CD4-positive, alpha-beta memory T cell (primary cell): ENCODE data around the gene RNF151. TPM values are rescaled to one million over a fixed set of nuclear protein-coding genes. Genes with fewer than 3 reads are reported as not detected.

Source experiments
- CTCF ChIA-PET: fragments of 350-600 bp; sonication (Branson Sonifier 250); formaldehyde crosslinking; loops from one replicate; lab custom pipeline; 2021; ENCODE audit warnings: inconsistent platforms; ENCODE audit not compliant: partially characterized antibody; lab: Charles Lee
- POLR2A ChIA-PET: fragments of 350-600 bp; sonication (Branson Sonifier 250); formaldehyde crosslinking; loops from one replicate; lab custom pipeline; 2021; ENCODE audit not compliant: partially characterized antibody; lab: Charles Lee
- DNase-seq, 5 donors: peaks; one replicate each; pipeline versions ENCODE4 v3.0.0 to v3.0.0-alpha.2; 2020 to 2022; ENCODE audit warnings: mixed read lengths in 1 of 5
- H3K27ac ChIP-seq: one replicate; pipeline ENCODE4 v1.7.0; 2013; ENCODE audit warnings: low read depth, low read length
- H3K27me3 ChIP-seq: 2 replicates; pipeline ENCODE4 v1.7.0; 2013; ENCODE audit warnings: mild to moderate bottlenecking, low read length, moderate library complexity; ENCODE audit not compliant: insufficient read depth
- H3K36me3 ChIP-seq: 2 replicates; pipeline ENCODE4 v1.7.0; 2013; ENCODE audit warnings: mild to moderate bottlenecking, low read length, moderate library complexity; ENCODE audit not compliant: insufficient read depth
- H3K4me1 ChIP-seq: 2 replicates; pipeline ENCODE4 v1.7.0; 2013; ENCODE audit warnings: mild to moderate bottlenecking, low read length, moderate library complexity; ENCODE audit not compliant: insufficient read depth
- H3K4me3 ChIP-seq, 2 donors: one replicate each; pipeline ENCODE4 v1.7.0; 2013; ENCODE audit warnings: low read length in 2 of 2, mild to moderate bottlenecking in 1 of 2
- H3K9me3 ChIP-seq, 2 donors: one replicate each; pipeline ENCODE4 v1.7.0; 2013; ENCODE audit warnings: low read length in 2 of 2, control low read depth in 1 of 2; ENCODE audit not compliant: control insufficient read depth in 1 of 2
- H3K27ac Mint-ChIP-seq, 7 donors: one replicate each; pipeline ENCODE4 v1.8.0; 2020 to 2021; ENCODE audit warnings: mixed read lengths in 7 of 7, mild to moderate bottlenecking in 6 of 7, inconsistent platforms in 3 of 7, moderate library complexity in 3 of 7
- H3K27me3 Mint-ChIP-seq, 2 donors: one replicate each; pipeline ENCODE4 v1.8.0; 2020 to 2021; ENCODE audit warnings: mixed read lengths in 2 of 2
- H3K36me3 Mint-ChIP-seq, 2 donors: one replicate each; pipeline ENCODE4 v1.8.0; 2020 to 2021; ENCODE audit warnings: mixed read lengths in 2 of 2, inconsistent platforms in 1 of 2, mild to moderate bottlenecking in 1 of 2
- H3K4me1 Mint-ChIP-seq, 4 donors: one replicate each; pipeline ENCODE4 v1.8.0; 2020 to 2021; ENCODE audit warnings: mixed read lengths in 4 of 4, mild to moderate bottlenecking in 1 of 4
- H3K4me3 Mint-ChIP-seq, 8 donors: one replicate each; pipeline ENCODE4 v1.8.0; 2020 to 2021; ENCODE audit warnings: mixed read lengths in 8 of 8, mild to moderate bottlenecking in 7 of 8, moderate library complexity in 6 of 8, inconsistent platforms in 3 of 8
- H3K9me3 Mint-ChIP-seq, 8 donors: one replicate each; pipeline ENCODE4 v1.8.0; 2020 to 2021; ENCODE audit warnings: mixed read lengths in 8 of 8, mild to moderate bottlenecking in 5 of 8, inconsistent platforms in 3 of 8, moderate library complexity in 1 of 8
- intact Hi-C: fragments of 100-400 bp; cut with micrococcal nuclease; formaldehyde crosslinking; loops from one replicate; pipeline ENCODE4 v1.15.1; 2023
- polyA plus RNA-seq, 2 donors: library from polyadenylated mRNA; unstranded; fragments of 300-500 nt; fragmentation: Illumina TruSeq; gene quantifications; one replicate each; pipeline ENCODE4 v1.2.3, GENCODE V29; 2021
- total RNA-seq, 2 experiments: library from RNA; stranded (reverse); gene quantifications; one replicate each; pipeline ENCODE4 v1.2.3, GENCODE V29; 2021

Gene RNF151
- total and polyA plus RNA-seq, 4 experiments from 2014 or later, result not detected

- peak overlapping the region in 1 of 8 donors; percentile 60 for H3K4me3 Mint-ChIP-seq
- no peak overlapping the region for H3K27ac ChIP-seq
- ChIA-PET CTCF (interaction anchor here (3.3 kb wide), 1 partner anchor 17 kb away, joined by 13 read pairs; no protein-coding TSS in a partner anchor), POLR2A (interaction anchor here (0.8 to 7.5 kb wide), 4 partner anchors 16 to 26 kb away, joined by 3 to 99 read pairs (median 6); partner anchors contain the start of genes NDUFB10, RNF151, RPS2 and TBL3)
- peaks cover 6 to 10% of the 10 kb centered on the region in 2 donors for H3K36me3 Mint-ChIP-seq
- H3K27me3 ChIP-seq, result no peaks in the 10 kb centered on the region
- H3K9me3 Mint-ChIP-seq, result no peaks in the 10 kb centered on the region
- intact Hi-C loops, result no loop called here
- peaks cover 10 to 43% (median 27%) of the 10 kb centered on the region in 4 donors for H3K4me1 Mint-ChIP-seq
- peaks cover 43% of the 10 kb centered on the region for H3K4me1 ChIP-seq
- H3K4me3 ChIP-seq, result no peak overlapping the region
- DNase-seq, result no peak
- no peaks in the 10 kb centered on the region for H3K9me3 ChIP-seq
- H3K27ac Mint-ChIP-seq, result peak overlapping the region in 1 of 7 donors; percentile 68
- H3K36me3 ChIP-seq, result peaks cover 4% of the 10 kb centered on the region
- H3K27me3 Mint-ChIP-seq, result peaks cover 6 to 9% of the 10 kb centered on the region in 2 donors
Measured at GRCh38 chr16:1987198-1987597, 20.5 kb downstream of the RNF151 start.

GRCh38 chr16:1989209-1990100 is 22.8 kb downstream of the RNF151 start, which contains the start of gene SYNGR3:
Gene SYNGR3, plus strand, starts transcription at chr16:1989970. Its CDS starts 133 bp downstream, at chr16:1990103.
- POLR2A ChIA-PET, result interaction anchor here (1.9 to 5.7 kb wide), 5 partner anchors 19 to 166 kb away, joined by 7 to 71 read pairs (median 29); partner anchors contain the start of genes NDUFB10, RPS2, TRAF7 and ZNF598
- Histone ChIP-seq H3K9me3 (no peaks in the 10 kb centered on the region), H3K27me3 (no peaks in the 10 kb centered on the region), H3K4me1 (peaks cover 32% of the 10 kb centered on the region), H3K4me3 (peak within 1 kb of the TSS; percentile 36 to 52), H3K36me3 (peaks cover 4% of the 10 kb centered on the region), H3K27ac (peak within 1 kb of the TSS; percentile 30)
- peaks cover 6 to 7% of the 10 kb centered on the region in 2 donors for H3K27me3 Mint-ChIP-seq
- DNase-seq, result no peak
- CTCF ChIA-PET, result interaction anchor here (1.6 to 3.3 kb wide), 2 partner anchors 14 to 151 kb away, joined by 4 to 13 read pairs; no protein-coding TSS in a partner anchor
- intact Hi-C loops, result loop anchor here (2.0 to 5.0 kb wide), 2 partner anchors 17 to 47 kb away; partner anchors contain the start of genes MSRB1 and TBL3
- H3K27ac Mint-ChIP-seq, result peak within 1 kb of the TSS in 5 of 7 donors; percentile 64 to 89 (median 70)
- H3K9me3 Mint-ChIP-seq, result peaks cover 0 to 1% (median 0%) of the 10 kb centered on the region in 8 donors
- peaks cover 6 to 10% of the 10 kb centered on the region in 2 donors for H3K36me3 Mint-ChIP-seq
- H3K4me3 Mint-ChIP-seq, result peak within 1 kb of the TSS; percentile 24 to 84 (median 76)
- H3K4me1 Mint-ChIP-seq, result peaks cover 9 to 33% (median 19%) of the 10 kb centered on the region in 4 donors

DNA sequence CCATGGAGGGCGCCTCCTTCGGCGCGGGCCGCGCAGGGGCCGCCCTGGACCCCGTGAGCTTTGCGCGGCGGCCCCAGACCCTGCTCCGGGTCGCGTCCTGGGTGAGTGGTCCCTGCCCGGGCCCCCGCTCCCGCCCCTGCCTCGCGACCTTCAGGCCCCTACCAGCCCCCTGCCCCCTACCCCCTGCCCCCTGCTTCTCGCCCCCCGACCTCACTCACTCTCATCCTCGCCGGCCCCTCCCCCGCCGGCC is 23.4 kb downstream of the RNF151 start:
- Mint-ChIP-seq H3K27me3 (peaks cover 6 to 7% of the 10 kb centered on the region in 2 donors), H3K27ac (no peak overlapping the region), H3K36me3 (peaks cover 6 to 9% of the 10 kb centered on the region in 2 donors), H3K4me1 (peaks cover 6 to 30% (median 18%) of the 10 kb centered on the region in 4 donors), H3K9me3 (peaks cover 0 to 1% (median 0%) of the 10 kb centered on the region in 8 donors), H3K4me3 (no peak overlapping the region)
- intact Hi-C loops, result loop anchor here (2.0 to 5.0 kb wide), 2 partner anchors 17 to 48 kb away; partner anchors contain the start of genes MSRB1 and TBL3
- Histone ChIP-seq H3K36me3 (peaks cover 4% of the 10 kb centered on the region), H3K9me3 (no peaks in the 10 kb centered on the region), H3K27me3 (no peaks in the 10 kb centered on the region), H3K4me3 (no peak overlapping the region), H3K27ac (no peak overlapping the region), H3K4me1 (peaks cover 26% of the 10 kb centered on the region)
- POLR2A ChIA-PET, result interaction anchor here (1.1 to 5.7 kb wide), 7 partner anchors 9 to 165 kb away, joined by 3 to 71 read pairs (median 29); partner anchors contain the start of genes MSRB1, NDUFB10, NOXO1 and RPS2
- CTCF ChIA-PET, result interaction anchor here (1.6 kb wide), 1 partner anchor 14 kb away, joined by 7 read pairs; no protein-coding TSS in a partner anchor
- no peak for DNase-seq

DNA sequence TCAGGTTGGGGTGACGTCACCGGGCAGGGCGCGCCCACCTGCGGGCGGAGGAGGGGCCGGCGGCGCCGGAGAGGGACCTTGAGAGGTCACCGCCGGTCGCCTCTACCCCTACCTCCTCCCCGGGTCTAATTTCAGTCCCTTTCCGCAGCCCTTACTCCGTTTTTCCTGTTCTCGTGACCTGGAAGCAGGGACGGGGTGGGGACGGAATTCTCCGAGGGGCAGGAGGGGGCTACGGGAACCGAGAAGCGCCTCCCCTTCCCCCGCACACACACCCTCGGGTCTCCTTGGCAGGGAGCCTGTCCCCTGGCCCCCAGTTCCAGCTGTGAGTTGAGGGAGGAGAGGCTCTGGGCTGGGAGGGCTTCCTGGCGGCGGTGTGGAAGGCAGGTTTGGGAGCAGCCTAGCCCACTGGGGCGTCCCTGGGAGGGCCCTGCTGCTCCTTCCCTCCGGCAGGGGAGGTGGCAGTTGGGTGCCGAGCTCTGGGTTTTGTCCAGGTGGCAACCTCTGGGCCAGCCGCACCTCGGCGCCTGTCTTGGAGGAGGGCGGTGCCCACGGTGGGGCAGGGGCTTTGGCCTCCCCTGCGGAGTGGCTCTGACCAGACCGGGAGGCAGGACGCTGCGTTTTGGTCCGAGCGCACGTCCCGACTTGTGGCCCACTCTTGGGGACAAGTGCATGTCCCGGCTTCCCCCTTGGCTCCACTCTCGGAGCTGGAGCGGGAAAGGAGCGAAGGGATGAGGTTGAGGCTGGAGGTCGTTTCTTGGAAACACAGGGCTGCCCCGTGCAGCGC is 23.9 kb downstream of the RNF151 start:
- Mint-ChIP-seq H3K4me1 (peaks cover 6 to 30% (median 16%) of the 10 kb centered on the region in 4 donors), H3K4me3 (peak overlapping the region; percentile 73 to 84 (median 78)), H3K36me3 (peaks cover 6% of the 10 kb centered on the region in 2 donors), H3K27ac (peak overlapping the region in 6 of 7 donors; percentile 76 to 93 (median 86)), H3K27me3 (peaks cover 6 to 7% of the 10 kb centered on the region in 2 donors), H3K9me3 (peaks cover 0 to 1% (median 0%) of the 10 kb centered on the region in 8 donors)
- H3K9me3 ChIP-seq, result no peaks in the 10 kb centered on the region
- POLR2A ChIA-PET, result interaction anchor here (1.1 to 5.7 kb wide), 8 partner anchors 9 to 218 kb away, joined by 3 to 71 read pairs (median 24); partner anchors contain the start of genes EME2, MRPS34, MSRB1 and NDUFB10
- peak in 1 of 5 donors; percentile 56 for DNase-seq
- CTCF ChIA-PET, result interaction anchor here (1.2 to 1.6 kb wide), 2 partner anchors 13 to 150 kb away, joined by 5 to 7 read pairs; no protein-coding TSS in a partner anchor
- H3K27me3 ChIP-seq, result no peaks in the 10 kb centered on the region
- intact Hi-C loops, result loop anchor here (2.0 to 5.0 kb wide), 2 partner anchors 18 to 48 kb away; partner anchors contain the start of genes MSRB1 and TBL3
- H3K36me3 ChIP-seq, result peaks cover 4% of the 10 kb centered on the region
- peak overlapping the region; percentile 30 for H3K27ac ChIP-seq
- peaks cover 22% of the 10 kb centered on the region for H3K4me1 ChIP-seq
- H3K4me3 ChIP-seq, result peak overlapping the region; percentile 36 to 52

- Histone ChIP-seq H3K9me3 (no peaks in the 10 kb centered on the region), H3K4me1 (peaks cover 22% of the 10 kb centered on the region), H3K27me3 (no peaks in the 10 kb centered on the region), H3K4me3 (peak overlapping the region; percentile 36 to 52), H3K36me3 (no peaks in the 10 kb centered on the region), H3K27ac (peak overlapping the region; percentile 61)
- Mint-ChIP-seq H3K4me3 (peak overlapping the region; percentile 73 to 84 (median 78)), H3K36me3 (peaks cover 6% of the 10 kb centered on the region in 2 donors), H3K27ac (peak overlapping the region; percentile 76 to 93 (median 85)), H3K4me1 (peaks cover 6 to 30% (median 16%) of the 10 kb centered on the region in 4 donors), H3K27me3 (peaks cover 6 to 7% of the 10 kb centered on the region in 2 donors), H3K9me3 (peaks cover 0 to 1% (median 0%) of the 10 kb centered on the region in 8 donors)
- ChIA-PET POLR2A (interaction anchor here (1.1 to 5.7 kb wide), 9 partner anchors 10 to 219 kb away, joined by 3 to 71 read pairs (median 25); partner anchors contain the start of genes EME2, MRPS34, MSRB1 and NDUFB10), CTCF (interaction anchor here (1.2 to 1.6 kb wide), 2 partner anchors 13 to 149 kb away, joined by 5 to 7 read pairs; no protein-coding TSS in a partner anchor)
- intact Hi-C loops, result loop anchor here (2.0 to 5.0 kb wide), 2 partner anchors 18 to 49 kb away; partner anchors contain the start of genes MSRB1 and TBL3
- DNase-seq, result peak in 4 of 5 donors; percentile 46 to 83 (median 51)
Measured at GRCh38 chr16:1991135-1991551, 24.5 kb downstream of the RNF151 start.

DNA sequence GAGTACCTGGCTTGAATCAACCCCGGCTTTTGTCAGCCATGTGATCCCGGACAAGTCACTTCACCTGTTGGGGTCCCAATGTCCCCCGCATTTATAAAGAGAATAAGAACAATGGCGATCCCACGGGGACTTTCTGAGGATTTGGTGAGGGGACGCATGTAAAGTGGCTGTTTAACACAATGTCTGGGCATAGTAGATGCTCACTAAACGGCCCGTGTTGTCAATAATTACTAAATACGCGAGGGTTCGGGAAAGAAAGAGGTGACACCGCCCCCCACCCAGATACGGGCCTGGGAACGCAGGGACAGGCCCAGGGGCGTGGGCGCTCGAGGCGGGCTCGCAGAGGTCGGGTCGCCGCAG is 24.9 kb downstream of the RNF151 start:
- H3K36me3 ChIP-seq, result no peaks in the 10 kb centered on the region
- peak overlapping the region; percentile 73 to 84 (median 78) for H3K4me3 Mint-ChIP-seq
- peaks cover 4% of the 10 kb centered on the region in 2 donors for H3K36me3 Mint-ChIP-seq
- H3K27ac ChIP-seq, result peak overlapping the region; percentile 61
- H3K27ac Mint-ChIP-seq, result peak overlapping the region; percentile 76 to 93 (median 85)
- no peaks in the 10 kb centered on the region for H3K27me3 ChIP-seq
- H3K27me3 Mint-ChIP-seq, result peaks cover 6 to 7% of the 10 kb centered on the region in 2 donors
- peak overlapping the region in 1 of 2 donors; percentile 42 for H3K4me3 ChIP-seq
- H3K9me3 ChIP-seq, result no peaks in the 10 kb centered on the region
- ChIA-PET POLR2A (interaction anchor here (0.9 to 5.7 kb wide), 10 partner anchors 10 to 219 kb away, joined by 3 to 71 read pairs (median 22); partner anchors contain the start of genes EME2, MRPS34, MSRB1 and NDUFB10), CTCF (interaction anchor here (1.2 to 1.6 kb wide), 2 partner anchors 12 to 149 kb away, joined by 5 to 7 read pairs; no protein-coding TSS in a partner anchor)
- peaks cover 22% of the 10 kb centered on the region for H3K4me1 ChIP-seq
- intact Hi-C loops, result loop anchor here (2.0 to 5.0 kb wide), 2 partner anchors 19 to 49 kb away; partner anchors contain the start of genes MSRB1 and TBL3
- H3K4me1 Mint-ChIP-seq, result peaks cover 6 to 30% (median 16%) of the 10 kb centered on the region in 4 donors
- peaks cover 0 to 1% (median 0%) of the 10 kb centered on the region in 8 donors for H3K9me3 Mint-ChIP-seq
- peak in 1 of 5 donors; percentile 53 for DNase-seq
